HG03439 (cell line): Measurements from ENCODE around the gene IL18.
"Not testable (repeated sequence)": the region's sequence is repeated elsewhere in the genome, so short reads cannot be mapped to it uniquely, and the experiment has no call there.

Experiments used
- ATAC-seq: cut with Tn5 transposase; IDR thresholded peaks from one replicate; pipeline ENCODE4 v1.9.1; 2021; ENCODE audit warnings: mild to moderate bottlenecking, moderate library complexity; ENCODE audit not compliant: unreplicated experiment

IL18 gene

DNA sequence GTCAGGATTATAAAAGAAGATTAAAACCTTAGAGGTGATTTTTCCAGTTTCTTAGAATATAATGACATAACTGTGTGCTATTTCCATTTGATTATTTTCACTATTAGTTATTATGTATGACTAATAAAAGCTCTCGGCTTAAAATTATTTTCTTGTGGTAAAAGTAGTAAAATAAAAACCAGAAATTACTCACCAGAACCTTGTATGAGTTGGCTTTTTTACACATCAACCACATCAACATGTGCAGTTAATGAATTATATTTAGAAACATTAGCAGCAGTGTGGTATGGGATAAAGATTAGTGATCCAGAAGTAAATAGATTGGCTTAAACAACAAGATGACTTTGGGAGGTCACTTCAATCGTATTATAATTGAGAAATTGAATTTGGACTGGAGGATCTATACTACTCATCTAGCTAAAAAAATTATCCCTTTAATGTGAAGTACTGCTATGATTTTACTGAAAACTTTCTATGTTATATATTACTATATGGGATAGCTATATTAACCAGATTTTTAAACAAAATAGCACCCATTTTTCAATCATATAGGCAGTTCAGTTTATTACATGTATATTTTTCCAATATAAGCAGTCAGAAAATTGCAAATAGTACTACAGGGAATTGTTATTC lies 8.6 kb upstream of the IL18 start:
- no peak for ATAC-seq

DNA sequence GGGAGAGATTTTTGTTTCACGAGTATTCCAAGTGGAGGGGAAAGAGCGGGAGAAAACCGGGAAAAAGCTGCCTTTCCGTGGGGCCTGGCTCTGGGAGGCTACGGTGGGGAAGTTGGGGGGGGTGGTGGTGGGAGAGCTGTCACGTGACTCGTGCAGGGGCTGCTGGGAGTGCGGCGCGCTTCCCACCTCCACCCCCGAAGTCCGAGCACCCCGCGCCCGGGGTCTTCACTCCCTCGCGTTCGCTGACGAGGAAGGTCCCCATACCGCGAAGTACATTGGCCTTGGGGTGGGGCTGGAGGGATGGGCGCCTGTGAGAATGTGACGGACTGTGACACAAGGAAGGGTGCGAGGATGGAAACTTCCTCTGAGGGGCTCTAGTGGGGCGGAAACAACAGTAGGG lies 3.3 kb upstream of the IL18 start, which contains the start of gene TEX12:
Gene TEX12, plus strand, starts transcription at position 228 of the 400 bp plus-strand sequence. CDS start 1,897 bp downstream, outside the sequence.
- no peak for ATAC-seq

DNA sequence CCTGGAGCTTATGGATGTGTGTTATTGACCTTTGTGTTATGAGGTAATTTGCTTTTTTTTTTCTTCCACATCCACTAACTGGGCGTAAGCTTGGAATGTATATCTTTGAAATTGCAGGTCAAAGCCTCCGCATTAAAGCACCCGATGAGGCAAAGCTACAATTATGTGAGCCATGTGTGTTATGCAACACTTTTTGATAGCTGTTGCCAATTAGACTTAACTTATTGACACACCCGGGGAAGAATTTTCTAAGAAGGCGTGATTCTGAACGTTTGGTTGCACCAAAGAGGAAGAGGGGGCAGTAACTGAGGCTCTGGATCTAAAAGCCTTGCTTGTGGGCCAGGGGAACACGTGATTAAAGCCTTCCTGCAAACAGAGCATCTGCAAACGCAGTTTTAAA lies 2.7 kb upstream of the IL18 start:
- no peak for ATAC-seq

DNA sequence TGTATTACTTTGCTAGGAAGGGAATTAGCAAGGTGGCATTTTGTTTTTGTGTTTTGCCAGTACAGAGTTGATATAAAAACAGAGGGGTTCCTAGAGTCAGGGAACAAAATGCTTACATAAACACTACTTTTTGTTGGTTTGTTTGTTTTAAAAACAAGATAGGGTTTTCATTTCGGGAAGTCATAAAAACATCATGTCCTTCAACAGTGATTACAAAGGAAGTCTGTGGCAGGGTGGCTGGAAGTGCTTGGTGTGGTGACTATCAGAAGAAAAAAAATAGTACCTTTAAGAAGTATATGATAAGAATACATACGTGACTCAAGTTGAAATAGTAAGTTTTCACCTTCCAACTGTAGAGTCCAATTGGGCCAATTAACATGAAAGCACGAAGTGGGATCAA lies 1.2 kb upstream of the IL18 start:
- ATAC-seq = no peak

DNA sequence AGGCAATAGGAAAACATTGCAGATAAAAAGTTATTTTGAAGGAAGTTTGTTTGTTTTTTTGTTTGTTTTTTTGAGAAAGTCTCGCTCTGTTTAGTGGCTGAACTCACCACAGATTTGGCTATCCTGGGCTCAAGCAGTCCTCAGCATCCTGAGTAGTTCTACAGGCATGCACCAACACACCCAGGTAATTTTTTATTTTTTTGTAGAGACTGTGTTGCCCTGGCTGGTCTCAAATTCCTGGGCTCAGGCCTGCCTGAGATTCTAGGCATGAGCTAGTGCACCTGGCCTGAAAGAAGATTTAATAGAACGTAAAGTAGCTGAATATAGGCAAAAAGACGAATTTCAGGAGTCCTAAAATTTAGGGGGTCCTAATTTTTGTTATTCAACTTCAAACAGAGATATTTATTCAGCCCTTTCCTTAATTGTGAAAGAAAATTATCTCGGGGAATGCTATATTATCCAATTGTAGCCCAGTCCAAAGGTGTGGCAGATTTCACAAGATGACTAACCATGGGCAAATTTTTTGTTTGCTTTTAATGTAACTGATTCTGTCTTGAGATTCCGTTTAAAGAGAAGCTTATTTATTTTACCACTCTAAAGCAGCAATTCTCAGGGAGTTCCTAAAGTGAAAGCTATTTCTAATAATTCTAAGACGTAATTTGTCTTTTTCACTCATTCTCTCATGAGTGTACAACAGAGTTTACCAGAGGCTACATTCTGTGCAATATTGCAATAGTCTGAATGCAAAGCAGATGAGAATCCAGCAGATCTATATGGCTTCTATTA lies 940 bp downstream of the IL18 start:
- ATAC-seq = no peak

DNA sequence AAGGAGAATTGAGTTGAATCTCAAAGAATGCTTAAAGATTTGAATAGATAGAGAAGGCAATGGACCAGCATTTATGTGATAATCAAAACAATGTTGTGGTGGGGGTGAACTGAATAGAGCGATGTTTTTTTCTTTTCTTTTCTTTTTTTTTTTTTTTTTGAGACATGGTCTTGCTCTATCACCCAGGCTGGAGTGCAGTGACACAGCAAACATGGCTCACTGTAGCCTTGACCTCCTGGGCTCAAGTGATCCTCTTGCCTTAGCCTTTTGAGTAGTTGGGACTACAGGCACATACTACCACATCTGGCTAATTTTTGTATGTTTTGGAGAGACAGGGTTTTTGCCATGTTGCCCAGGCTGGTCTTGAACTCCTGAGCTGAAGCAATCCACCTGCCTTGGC lies 1.7 kb downstream of the IL18 start:
- ATAC-seq = not testable (repeated sequence)

DNA sequence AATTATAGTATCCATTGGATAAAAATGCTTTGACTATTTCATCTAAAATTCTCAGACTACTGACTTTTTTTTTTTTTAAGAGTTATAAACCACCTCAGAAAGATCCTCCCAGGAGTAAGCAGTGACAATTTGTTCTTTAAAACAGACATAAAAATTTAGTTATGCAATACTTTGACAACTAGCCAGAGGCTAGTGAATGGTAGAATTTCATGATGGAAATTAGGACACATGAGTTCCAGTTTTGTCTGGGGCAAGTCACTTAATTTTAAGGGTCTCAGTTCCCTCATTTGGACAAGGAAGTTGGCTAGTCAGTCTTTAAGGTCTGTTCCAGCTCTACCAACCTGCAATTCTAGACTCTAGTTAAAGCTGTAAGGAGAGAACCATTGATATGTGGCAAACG lies 2.9 kb downstream of the IL18 start:
- no peak for ATAC-seq

DNA sequence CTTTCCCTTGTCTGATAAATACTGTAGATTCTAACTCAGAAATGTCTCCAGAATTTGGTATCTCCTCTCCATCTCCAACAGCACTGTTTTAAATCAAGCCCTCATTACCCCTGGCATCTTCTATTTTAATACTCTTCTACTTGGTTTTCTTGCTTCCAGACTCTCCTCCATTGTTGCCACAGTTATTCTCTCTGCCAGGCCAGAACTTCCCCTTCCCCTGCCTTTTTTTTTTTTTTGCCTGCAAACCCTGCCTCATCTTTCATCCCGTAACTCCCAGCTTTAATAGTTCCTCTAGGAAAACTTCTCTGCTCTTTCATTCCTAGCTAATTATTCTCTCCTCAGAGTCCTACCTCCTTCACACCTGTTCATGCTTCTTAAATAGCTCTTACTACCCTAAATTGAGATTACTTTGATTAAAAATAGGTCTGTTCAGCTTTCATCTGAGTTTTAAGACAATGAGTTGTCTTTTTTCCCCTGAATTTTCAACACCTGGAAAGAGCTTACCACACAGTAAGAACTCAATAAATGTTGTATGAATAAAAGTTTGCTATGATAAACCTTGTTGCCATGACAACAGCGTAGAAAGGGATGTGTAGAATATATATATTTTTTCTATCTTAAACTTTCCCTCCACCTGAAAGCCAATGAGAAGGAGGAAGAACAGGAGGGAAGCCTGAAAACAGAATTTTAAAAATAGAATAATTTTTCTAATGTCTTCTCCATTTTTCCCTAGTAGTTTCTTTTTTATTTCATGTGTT lies 3.6 kb downstream of the IL18 start:
- no peak for ATAC-seq

DNA sequence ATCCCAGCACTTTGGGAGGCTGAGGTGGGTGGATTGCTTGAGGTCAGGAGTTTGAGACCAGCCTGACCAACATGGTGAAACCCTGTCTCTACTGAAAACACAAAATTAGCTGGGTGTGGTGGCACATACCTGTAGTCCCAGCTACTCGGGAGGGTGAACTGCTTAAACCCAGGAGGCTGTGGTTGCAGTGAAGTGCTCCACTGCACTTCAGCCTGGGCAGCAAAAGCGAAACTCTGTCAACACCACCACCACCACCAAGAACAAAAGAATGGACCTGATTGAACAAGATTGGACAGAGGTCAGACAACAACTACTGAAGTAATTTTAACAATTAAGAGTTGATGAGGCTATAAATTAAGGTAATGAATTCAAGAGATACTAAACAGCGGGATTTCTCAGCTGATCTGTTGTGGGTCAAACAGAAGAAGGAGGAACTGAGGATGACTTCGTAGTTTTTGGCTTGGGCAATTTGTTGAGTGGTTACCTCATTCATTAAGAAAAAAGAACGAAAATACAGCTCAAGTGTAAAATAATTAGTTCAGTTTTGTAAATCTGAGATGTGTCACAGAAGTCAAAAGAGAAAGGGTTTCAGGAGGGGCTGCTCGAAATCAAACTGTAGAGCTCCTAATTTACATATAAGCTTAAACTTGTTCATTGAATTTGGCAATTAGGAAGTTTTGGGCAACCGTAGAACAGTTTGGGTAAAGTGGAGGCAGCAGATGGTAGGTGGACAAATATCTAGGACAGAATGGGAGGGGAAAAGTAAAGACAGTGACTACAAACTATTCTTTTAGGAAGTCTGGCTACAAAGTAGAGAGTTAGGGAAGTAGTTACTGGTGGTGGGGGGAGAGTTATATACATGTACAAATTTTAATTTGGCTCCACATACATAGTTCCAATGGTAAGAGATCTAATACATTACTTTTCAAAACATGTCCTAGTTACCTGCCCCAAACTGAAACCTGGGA lies 4.5 kb downstream of the IL18 start:
- ATAC-seq = no peak

DNA sequence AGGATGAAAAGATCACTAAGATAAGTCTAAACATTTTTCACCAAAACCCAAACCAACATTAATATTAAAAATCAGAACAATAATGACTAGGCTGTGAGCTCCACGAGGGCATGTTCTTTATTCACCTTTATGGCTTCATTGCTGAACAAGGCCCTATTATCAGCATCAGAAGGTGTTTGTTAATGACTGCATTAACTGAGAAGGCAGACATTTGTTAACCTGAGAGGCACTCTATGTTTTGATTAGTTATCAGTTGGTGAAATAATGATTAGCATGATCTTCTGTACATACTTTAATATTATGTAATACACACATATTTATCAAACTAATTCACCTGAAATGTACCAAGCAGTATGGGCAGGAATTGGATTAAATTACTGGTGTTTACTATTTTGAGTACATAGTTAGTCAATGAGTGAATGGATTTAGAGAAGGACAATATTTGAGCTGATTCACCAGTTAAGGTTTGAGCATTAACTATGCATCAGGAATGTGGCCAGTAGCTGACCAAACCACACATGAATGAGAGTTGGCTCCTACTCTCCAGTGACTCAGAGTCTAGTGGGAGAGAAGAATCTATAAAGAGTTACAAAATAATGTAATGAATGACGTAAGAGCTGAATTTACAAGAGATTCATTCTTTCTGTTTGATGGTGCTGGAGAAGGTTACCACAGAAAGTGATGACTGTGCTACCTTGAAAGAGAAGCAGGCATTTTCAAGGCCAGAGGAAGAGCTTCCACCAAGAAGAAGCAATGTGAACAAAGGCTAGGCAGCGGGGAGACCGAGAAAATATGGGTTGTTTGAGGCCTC lies 6.7 kb downstream of the IL18 start:
- no peak for ATAC-seq

DNA sequence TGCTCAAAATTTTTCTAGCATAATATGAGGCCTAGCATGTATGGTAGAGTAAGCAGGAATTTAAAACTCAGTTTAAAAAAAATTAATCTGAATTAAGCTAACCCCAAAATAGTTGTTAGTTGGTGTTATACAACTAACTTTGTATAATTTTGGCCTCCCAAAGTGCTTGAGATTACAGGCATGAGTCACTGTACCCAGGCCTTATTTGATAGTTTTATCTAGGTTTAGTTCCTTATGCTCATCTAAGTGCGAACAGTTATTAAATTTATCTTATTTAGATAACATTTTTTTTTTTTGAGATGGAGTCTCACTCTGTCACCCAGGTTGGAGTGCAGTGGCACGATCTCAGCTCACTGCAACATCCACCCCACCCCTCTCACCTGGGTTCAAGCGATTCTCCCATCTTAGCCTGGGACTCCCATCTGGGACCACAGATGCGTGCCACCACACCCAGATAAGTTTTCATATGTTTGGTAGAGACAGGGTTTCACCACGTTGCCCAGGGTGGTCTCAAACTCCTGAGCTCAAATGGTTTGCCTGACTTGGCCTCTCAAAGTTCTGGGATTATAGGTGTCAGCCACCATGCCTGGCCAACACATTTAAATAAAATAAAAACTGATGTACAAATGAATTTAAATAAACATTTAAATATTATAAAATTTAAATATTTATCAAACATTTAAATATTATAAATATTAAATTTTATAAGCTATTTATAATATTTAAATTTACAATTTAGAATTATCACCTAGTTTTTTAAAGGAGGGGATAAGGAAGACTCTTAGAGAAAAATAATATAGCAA lies 7.5 kb downstream of the IL18 start:
- no peak for ATAC-seq

DNA sequence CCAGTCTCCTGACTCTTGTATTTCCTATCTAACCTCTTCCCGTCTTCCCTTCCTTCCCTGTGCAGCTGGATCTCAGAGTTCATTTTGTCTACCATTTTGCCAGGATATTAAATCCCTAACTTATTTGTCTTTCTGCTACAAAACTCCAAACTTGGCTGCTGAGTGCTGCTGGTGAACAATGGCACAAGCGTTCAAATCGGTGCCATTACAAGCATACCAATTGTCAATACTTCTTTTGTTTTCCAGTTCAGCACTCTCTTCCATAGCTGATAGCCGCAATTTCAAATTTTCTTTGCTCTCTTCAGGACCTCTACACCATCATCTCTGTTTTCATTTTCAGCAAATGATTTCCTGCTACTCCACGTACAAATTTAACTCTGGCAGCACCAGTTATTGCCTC lies 13.4 kb downstream of the IL18 start:
- ATAC-seq = no peak

DNA sequence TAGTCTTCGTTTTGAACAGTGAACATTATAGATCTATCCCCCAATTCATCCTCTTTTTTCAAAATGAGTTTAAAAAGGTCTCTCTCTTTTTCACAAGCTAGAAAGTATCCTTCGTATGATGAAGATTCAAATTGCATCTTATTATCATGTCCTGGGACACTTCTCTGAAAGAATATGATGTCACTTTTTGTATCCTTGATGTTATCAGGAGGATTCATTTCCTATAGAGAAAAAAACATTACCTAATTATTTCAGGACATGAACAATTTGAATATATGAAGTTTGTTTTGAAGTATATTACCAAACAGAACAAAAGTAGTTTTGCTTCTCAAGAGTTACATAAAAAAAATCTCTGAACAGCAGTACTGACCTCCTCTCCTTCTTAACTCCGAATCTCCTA lies 20.3 kb downstream of the IL18 start:
- no peak for ATAC-seq

DNA sequence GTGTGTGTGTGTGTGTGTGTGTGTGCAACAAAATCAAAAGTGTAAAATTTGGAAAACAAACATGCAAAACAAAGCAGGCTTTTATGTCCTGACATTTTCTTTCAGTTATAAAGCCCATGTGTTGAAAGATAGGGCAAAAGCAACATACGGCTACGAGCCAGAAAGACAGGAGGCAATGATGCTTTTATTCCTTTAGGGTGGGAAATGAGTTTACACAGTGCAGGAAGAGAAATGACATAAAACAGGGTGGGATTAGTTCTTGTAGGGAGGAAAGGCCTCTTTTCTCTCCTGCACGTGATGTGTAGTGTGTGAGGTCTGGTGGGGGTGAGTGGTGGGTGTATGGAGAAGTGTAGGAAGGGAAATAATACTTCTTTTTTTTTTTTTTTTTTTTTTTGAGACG lies 29.4 kb downstream of the IL18 start:
- ATAC-seq = no peak

DNA sequence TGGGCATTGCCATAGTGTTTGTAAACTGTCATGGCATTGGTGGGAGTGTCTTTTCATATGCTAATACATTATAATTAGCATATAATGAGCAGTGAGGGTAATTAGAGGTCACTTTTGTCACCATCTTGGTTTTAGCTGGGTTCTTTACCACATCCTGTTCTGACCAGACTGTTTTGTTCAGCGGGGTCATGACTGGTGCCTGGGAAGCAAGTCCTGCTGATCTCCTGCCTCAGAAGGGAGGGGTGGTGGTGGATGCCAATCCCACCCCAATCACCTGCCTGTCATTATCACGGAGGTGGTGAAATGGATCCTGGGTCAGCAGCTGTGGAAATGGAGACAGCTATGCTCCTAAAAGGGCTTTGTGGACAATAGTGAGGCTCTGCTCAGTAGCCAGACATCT lies 31.2 kb downstream of the IL18 start:
- no peak for ATAC-seq

DNA sequence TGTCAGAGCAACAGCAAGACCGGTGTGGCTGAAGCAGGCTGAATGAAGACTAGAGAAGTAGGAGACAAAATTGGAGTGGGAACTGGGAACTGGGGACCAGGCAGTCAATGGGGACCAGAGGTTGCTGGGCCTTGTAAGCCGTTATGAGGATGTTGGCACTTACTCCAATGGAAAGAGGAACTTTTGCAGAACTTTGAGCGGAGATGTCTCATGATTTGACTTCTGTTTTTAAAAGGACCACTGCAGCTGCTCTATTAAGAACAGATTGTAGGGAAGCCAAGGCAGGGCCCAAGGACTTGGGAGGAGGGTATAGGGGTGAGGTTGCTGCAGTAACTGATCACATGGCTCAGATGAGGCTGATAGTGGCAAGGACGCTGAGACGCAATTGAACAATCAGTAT lies 34.2 kb downstream of the IL18 start:
- no peak for ATAC-seq

DNA sequence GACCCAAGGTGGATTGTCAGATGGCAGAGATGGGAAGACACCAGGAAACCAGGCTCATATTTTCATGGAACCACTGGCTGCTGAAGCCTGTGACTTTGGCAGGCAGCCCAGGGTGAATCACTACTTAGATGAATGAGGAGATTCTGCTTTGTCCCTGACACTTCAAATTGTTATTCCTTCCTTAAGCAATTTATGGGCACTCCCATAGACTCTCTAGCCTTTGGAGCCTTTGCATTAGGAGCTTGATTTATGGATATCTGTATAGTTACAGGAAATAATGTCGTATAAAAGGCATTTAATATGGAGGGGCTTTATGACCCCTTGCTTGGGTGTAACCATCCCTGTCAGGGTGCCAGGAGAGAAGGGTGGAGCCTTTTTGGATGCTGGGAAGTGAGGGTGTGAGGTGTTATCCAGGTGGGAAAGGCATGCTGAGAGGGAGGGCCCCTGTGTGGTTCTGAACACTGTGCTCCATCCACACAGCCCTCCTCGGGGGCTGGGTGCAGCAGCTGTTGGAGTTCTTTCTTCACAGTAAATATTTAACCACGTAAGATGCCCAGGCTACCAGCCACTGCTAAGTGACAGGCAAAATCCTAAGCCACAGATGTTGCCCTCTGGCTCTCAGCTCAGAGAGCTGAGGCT lies 35.3 kb downstream of the IL18 start:
- no peak for ATAC-seq

DNA sequence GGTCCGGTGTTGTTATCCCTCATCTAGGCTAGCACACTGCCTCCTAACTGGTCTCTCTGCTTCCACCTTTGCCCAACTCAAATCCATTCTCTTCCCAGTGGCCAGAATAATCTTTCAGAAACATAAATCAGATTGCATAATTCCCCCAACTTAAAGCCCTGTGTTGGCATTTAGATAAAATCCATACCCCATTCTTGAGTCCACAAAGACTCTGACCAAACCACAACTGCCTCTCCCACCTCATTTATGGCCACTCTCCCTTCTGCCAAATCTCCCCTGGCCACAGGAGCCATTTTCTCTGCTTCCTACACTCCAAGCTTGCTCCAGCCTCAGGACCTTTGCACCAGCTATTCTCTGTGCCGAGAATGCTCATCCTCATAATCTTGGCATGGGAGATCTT lies 36.8 kb downstream of the IL18 start:
- no peak for ATAC-seq

DNA sequence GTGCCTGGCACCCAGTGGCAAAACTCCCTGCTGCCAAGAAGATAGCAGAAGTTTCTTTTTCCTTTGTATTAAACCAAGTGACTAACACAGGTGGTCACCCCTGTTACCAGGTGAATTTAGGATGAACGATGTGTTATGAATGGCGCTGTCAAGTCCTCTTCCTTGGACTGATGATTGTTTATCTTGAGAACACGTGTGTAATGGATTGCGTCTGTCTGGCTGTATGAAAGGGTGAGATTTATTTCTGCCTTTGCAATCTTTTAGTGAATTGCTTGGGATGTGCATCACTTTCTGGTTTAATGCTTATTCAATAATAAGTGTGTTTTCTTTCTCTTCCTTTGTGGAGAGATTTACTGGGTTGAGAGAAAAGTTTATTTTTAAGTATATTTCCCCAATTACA lies 40.8 kb downstream of the IL18 start:
- no peak for ATAC-seq
